NCI-H1930 (cell line): ENCODE results near the gene EIF6.
"Not testable (repeated sequence)": the region's sequence is repeated elsewhere in the genome, so short reads cannot be mapped to it uniquely, and the experiment has no call there.

Experiments used
- DNase-seq, 2 experiments: peaks; one replicate each; lab custom pipeline; 2025; lab: John Stamatoyannopoulos, UW

Gene EIF6

DNA sequence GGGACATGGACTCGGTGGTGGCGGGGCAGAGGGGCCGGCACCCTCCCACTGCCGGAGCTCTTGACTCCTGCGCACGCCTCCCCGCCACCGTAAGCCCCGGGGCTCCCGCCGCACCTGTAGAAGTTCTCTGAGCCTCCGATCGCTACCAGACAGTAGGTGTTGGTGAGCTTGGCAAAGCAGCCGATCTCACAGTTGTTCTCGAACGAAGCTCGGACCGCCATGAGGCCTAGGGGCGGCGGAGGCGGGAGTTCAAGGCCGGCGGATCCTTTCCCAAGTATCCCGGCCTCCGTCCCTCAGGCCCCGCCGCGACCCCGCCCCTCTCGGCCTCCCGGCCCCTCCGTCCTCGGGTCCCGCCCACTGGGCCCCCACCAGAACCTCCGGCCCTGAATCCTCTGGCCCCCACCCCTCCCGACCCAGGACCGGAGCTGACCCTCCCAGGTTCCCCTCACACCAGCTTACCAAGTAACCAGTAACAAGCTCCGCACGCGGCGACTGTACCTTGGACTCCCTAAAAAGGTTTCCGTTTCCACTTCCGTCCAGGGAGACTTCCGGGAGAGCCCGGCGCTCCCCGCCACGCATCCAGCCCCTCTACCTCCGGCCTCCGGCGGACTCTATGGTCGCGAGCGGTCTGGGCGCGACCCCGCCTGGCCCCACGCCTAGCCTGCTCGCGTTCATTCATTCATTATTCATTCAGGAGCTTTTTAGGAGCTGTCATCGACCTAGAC lies at the start of gene EIF6:
Gene EIF6 (minus strand): TSS at position 506 of the 725 bp plus-strand sequence. CDS start 285 bp downstream, at position 221.
- DNase-seq = peak; percentile 77 to 86

- no peak for DNase-seq
Observed at GRCh38 chr20:35333606-35334005, 49.0 kb upstream of the EIF6 start.

DNA sequence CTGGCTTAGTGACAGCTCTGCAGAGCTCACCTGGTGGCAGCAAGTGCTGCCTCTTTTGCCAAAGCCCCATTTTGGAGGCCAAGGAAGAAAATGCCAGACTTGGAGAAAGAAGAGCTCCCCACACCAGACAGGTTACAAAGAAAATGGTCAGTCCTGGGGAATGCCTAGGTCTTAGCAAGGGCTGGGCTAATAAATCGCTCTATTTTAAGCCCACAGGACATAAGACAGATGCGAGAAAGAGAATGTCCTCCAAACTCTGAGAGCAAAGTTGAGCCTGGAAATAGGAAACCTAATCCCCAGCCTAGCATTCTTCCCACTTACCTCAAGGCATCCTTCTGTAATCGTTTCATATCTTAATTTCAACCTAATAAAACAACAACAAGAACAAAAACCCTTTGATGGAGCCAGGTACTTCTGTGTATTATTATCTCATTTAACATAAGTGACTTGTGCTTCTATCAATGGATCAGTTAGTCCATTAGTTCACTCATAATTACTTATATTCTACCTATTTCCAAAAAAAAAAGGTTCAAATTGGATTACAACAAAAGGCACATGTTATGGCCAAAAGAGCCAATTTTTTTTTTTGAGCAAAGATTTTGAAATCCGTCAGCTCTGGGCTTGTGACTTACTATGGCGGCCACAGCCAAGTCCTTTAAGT lies 48.1 kb upstream of the EIF6 start:
- DNase-seq = no peak

GRCh38 chr20:35329435-35330139 lies 45.0 kb upstream of the EIF6 start:
- peak in 1 of 2 experiments; percentile 17 for DNase-seq

DNA sequence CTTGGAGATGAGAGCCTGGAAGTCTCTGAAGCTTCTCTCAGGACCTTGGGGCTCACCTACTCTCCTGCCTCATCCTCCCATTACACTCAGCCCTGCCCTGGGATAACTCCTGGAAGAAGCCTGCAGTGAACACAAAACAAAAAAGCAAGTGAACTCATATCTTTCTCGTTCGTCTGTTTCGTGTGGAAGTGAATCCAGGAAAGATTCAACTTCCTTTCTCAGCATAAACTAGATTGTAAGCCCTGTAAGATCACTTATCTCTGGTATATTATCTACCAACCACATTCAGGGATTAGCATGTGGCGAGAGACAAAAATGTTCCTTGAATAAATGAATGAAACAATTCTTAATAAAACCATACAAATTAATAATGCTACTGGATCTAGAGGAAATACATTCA lies 44.1 kb upstream of the EIF6 start:
- no peak for DNase-seq

GRCh38 chr20:35328095-35328685 lies 43.6 kb upstream of the EIF6 start:
- DNase-seq = no peak

- no peak for DNase-seq
Observed at GRCh38 chr20:35327074-35327976, 42.8 kb upstream of the EIF6 start.

DNA sequence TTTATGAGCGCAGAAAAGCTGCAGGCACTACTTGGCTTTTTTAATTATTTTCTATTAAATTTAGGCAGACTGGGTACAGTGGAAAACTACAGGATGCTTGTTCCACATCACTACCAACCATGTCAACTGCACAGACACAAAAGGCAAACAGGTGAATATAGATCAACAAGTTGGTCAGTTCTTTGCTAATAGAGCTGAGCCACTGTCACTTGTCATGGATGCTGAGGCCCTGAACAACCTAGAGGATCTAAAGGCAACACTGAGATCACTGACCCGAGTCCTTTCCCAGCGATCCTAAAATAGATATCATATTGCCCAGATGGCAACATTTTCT lies 42.1 kb upstream of the EIF6 start:
- DNase-seq = no peak

DNA sequence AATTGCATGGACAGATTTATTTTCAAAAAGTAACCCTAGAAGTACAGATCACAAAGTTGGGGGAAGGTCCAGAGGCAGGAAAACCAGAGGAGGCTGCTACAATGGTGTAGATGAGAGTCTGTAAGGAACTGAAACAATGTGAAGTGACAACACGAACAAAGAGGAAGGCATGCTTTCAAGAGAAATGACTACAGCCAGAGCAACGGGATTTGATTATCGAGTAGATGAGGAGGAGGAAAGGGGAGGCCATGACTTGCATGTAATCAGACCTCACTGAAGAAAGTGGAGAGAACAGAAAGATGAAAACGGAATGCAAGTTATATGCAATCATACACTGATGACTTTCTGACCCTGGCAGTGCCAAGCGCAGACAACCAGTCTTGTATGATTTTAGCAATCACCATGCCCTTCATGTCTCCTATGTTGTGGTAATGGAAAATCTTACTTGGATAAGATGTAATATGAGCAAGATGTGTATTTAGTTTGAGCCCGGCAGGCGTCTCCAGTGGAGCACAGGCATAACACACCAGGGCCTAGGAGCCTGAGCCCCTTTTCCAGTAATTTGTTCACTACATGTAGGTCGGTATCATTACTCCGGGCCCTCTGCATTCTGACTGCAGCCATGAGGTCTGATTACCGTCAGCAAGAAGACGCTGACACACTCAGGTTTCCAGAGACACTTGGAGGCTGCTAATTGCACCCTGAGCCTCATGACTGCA lies 41.6 kb upstream of the EIF6 start:
- DNase-seq = no peak

DNA sequence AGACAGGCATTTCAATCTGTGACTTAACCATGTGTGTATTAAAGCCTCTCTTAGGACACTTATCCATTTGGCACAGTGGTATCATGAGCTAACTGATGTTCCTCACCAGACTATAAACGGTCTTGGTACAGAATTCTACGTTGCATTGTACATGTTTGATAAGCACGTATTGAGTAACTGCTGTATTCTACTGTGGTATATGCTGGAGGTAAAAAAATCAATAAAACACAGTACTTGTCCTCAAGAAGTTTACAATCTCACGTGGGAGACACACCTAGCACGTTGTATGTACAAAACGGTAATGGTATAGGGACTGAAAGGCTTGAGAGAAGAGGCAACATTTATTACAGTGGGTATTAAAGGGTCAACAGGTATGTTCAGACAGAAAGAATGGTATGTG lies 40.8 kb upstream of the EIF6 start:
- DNase-seq = no peak

GRCh38 chr20:35320396-35321126 lies 36.0 kb upstream of the EIF6 start:
- DNase-seq = no peak

DNA sequence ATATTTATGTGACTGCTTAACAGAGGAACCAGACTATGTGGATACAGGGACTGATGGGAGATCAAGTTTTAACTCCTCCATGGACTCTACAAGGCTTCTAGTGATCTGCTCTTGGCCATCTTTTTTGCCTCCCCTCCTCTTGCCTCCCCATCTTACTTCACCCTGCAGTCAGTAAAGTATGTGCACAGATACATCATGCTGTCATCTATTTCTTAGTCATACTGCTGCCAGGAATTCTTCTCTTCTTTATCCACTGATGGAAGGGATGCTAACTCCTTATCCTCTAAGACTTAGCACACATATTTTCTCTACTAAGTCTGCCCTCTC lies 35.3 kb upstream of the EIF6 start:
- DNase-seq = no peak

- DNase-seq = no peak
Observed at GRCh38 chr20:35319192-35319870, 34.8 kb upstream of the EIF6 start.

DNA sequence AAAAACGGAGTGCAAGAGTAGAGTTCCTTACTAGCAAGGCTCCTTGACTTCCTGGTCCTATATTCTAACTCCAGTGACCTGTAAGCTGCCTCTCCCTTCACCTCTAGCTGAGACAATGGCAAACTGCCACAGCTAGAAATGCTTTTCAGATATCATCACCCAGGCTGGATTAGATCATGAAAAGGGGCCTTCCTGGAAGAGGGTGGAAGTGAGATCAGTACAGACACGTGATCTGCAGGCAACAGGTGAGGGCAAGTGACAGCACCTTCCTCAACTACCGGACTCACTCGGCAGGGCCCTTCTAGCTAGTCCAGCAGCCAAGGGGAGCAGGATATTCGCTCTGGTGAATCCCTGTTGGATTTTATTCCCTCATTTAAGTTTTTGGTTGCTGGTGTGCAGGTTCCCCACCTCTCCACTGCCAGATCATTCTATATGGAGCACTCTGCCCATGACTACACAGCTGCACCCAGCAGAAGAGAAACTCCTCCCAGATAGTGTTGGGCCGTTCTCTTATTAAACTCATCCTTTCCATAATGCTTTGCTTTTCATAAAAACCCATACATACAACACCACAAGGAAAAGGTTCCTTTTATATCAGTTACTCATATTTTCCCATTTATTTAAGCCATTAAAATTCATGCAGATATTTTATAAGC lies 34.1 kb upstream of the EIF6 start:
- DNase-seq = no peak

- DNase-seq = no peak
Observed at GRCh38 chr20:35317416-35318210, 33.0 kb upstream of the EIF6 start.

- DNase-seq = no peak
Observed at GRCh38 chr20:35316086-35316485, 31.5 kb upstream of the EIF6 start.

GRCh38 chr20:35315632-35316020 lies 31.1 kb upstream of the EIF6 start:
- not testable (repeated sequence) for DNase-seq

DNA sequence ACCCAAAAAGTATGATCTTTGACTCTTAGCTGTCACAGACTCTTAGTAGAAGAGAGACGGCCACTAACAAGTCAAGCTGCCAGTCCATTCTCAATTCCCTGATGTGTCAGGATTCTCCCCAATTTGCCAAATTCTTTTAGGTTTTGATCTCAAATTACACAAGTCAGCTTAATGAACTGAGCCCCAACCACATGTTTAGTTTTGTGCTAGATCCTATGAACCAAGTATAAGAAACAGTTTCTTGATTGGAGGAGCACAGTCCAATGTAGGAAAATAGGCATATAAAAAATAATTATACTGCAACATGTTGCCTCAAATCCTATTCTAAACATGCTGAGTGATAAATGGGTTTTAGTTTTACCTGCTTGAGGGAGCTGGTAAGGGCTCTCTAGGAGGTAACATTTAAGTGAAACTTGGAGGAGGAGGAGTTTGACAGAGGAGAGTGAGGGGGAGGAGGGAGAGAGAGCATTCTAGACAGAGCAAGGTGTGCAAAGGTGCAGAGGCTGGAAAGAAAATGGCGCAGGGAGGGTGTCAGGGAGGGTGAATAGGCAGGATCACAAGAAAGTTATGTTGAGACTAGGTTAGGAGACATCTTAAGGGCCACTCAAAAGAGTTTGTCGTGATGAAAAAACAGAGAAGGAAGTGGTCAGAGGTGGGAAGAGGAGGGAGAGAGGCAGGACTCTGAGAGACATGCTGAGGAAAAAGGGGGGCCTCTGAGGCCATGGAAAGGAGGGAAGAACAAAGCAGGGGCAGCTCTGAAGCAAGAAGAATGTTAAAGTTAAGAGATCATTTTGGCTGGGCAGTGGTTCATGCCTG lies 30.5 kb upstream of the EIF6 start:
- DNase-seq = no peak
